GM18499 (cell line): Measurements from ENCODE around the gene MLLT11.

Experiments
- ATAC-seq: cut with Tn5 transposase; IDR thresholded peaks from one replicate; pipeline ENCODE4 v1.9.1; 2021; ENCODE audit warnings: moderate number of reproducible peaks; ENCODE audit not compliant: insufficient read depth, unreplicated experiment

MLLT11 gene, protein sequence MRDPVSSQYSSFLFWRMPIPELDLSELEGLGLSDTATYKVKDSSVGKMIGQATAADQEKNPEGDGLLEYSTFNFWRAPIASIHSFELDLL

DNA sequence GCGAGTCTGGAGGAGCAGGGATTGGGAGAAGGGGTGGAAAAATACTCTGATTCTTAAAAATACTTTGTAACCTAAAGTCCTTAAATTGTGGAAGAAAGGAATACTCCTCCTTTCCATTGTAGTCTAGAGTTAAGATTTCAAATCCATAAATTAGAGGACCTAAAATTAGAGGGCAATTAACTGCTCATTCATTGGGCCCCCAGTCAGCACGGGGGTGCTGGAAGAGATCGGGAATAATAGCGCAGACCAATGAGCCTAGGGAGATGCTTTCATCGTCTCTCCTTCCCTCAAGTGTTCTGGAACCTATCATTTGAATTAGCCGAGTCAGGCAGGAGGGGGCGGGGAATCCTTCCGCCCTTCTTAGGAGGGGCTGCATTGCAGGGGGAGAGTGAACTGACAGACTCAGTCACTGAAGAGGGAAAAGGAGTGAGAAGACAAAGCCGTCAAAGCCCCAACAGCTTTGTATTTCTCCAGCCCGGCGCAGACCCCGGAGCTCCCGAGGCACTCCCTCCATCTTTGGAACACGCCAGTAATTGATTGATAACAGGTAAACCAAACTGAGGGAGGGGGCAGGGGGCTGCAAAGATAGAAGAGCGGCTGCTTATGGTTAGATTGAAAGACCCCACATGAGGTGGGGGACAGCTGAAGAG lies at the start of gene MLLT11:
MLLT11 (plus strand) TSS at position 391 of the 650 bp plus-strand sequence. CDS start 6,828 bp downstream, outside the sequence.
- no peak for ATAC-seq

DNA sequence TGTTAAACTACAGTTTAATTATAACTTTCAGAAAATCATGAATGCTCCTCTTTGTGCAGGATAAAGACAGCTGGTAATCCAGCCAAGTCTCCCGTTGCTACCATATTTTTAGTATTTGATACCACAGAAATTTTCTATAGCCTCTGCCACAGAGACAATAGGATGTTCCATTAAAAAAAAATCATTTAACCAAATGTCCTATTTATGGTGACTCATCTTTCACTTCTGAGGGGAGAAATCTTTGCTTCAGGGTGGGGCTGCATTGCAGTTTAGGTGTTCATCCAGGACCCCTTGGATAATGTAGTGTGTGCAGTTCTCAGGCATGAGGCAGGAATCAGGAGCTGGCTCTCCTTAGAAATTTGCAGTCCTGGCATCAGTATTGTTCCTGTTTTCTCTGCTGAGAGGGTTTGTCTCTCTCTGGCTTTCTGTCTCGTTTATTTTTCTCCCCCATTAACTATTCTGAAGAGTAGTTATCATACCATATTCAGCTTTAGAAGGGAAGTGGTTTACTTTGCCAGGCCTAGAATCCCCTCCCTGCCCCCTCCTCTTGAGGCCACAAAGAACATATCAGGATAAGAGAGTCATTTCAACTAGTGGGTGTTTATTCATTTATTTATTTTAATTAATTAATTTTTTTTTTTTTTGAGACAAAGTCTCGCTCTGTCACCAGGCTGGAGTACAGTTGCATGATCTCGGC lies 48.9 kb upstream of the MLLT11 start:
- no peak for ATAC-seq

DNA sequence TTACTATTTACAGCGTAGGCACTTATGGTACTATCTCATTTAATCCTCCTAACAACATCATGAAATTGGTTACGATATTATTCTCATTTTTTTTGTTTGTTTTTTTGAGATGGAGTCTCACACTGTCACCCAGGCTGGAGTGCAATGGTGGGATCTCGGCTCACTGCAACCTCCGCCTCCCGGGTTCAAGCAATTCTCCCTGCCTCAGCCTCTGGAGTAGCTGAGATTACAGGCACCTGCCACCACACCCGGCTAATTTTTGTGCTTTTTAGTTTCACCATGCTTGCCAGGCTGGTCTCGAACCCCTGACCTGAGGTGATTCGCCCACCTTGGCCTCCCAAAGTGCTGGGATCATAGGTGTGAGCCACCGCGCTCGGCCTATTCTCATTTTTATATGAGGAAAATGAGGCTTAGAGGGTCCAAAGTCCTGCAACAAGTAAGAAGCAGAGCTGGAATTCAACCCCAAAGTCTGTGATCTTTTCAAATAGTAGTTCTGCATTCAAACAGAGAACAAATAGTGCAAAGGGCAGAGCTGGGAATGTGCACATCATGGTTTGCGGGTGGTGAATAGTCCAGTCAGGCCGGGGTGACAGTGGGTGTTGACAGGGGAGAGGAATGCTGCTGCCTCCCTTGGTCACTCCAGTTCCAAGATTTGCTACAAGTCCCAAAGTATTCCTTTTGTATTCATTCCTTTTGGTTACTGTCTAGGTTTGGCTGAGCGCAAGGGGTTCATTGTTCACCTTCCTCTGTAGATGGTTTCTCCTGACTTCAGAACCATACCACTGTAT lies 47.3 kb upstream of the MLLT11 start:
- ATAC-seq = no peak

DNA sequence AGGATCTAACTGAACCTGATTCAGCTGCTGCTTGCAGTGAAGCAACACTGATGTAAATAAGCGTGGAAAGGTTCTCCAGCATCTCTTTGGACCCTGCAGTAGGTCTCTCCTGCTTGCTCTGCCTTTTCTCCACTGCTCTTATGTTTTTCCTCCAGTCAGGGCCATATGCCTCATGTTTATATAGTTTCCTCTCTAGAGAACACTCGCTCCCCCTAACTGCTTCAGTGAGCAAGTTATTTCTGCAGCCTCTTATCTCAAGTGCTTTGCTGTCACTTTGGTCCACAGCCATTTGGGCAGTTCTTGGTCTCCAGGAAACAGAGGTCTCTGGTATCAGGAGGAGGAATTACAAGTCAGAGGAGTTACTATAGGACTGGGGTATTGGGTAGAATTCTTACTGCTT lies 46.7 kb upstream of the MLLT11 start:
- no peak for ATAC-seq

DNA sequence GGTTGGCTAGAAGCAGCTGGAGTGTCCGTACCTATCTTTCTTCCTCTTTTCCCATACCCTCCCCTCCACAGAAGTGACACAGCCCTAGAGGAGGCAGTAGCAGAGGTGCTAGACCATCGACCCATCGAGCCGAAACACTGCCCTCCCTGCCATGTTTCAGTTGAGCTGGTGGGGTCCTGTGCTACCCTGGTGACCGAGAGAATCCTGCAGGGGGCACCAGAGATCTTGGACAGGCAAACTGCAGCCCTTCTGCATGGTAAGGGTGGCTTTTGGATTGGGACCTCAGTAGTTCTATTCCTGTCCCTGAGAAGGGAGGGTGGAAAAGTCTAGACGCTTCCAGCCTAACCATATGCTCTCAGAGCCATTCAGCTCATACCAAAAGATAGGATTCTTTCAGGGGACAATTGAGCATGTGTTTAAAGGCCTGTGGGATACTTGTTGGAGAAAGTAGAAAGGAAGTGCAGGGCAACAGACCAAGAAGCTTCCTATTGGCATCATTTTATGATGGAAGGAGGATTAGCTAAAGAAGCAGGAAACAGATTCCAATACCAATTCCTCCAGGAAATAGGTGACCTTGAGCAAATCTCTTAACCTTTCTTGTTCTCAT lies 35.6 kb upstream of the MLLT11 start:
- no peak for ATAC-seq

DNA sequence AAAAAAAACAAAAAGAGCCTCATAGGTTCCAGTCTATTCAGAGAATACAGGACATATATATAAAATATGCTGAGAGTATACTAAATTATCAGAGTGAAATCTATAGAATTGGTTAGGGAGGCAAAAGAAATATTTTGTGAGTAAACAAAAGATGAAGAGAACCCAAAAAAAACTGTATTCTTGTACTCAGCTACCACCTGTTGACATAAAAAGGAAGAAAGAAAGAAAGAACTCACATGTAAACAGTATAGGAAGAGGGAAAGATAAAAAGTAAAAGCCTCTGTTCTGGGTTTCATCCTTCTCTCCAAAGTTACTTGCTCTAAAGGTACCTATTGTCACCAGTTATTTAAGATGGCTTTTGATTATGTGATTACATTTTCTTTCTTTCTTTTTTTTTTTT lies 33.7 kb upstream of the MLLT11 start:
- no peak for ATAC-seq

DNA sequence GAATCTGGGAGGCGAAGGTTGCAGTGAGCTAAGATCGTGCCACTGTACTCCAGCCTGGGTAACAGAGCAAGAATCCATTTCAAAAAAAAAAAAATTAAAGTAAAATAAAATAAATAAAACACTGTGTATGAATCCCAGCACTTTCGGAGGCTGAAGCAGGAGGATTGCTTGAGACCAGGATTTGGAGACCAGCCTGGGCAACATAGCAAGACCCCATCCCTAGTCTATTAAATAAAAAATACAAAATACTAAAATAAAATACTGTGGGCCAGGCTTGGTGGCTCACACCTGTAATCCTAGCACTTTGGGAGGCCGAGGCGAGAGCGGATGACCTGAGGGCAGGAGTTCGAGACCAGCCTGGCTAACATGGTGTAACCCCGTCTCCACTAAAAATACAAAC lies 28.0 kb upstream of the MLLT11 start:
- ATAC-seq = no peak

DNA sequence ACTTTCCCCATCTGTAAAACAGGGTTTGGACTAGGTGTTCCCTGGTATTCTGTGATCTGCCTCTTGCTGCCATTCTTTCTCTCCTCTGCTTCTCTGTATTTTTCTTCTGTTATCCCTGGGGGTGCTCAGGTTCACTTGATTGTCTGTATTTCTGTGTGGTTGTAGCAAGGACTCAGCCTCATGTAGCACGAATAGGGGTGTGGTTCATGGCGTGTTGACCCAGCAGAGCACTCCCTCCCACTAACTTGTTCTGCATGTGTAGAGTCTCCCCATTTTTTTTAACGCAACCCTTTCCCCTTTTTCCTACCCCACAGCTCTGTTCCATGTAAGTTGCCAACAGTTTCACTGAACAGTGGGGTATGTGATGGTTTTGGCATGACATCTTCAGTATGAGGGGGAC lies 25.0 kb upstream of the MLLT11 start:
- no peak for ATAC-seq

DNA sequence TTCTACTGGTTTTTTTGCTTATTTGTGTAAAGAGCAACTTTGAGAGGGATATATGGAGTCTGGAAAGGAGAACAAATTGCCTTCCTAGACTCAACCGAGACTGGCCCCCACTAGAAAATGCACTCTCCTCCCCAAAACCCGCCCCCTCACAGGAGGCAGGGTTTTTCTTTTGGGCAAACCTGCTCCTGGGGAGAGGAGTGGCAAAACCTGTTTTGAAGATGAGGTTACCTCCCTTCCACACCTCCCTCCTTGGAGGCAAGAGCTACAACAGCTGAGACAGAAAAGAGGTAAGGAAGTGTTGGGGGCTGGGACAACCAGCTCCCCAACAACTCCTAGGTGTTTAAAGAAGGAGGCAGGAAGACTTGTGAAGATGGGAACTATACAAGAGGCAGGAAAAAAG lies 23.8 kb upstream of the MLLT11 start, which contains the start of gene BNIPL:
BNIPL (plus strand) TSS at position 231 of the 400 bp plus-strand sequence; CDS start at position 371, 140 bp downstream.
- no peak for ATAC-seq

DNA sequence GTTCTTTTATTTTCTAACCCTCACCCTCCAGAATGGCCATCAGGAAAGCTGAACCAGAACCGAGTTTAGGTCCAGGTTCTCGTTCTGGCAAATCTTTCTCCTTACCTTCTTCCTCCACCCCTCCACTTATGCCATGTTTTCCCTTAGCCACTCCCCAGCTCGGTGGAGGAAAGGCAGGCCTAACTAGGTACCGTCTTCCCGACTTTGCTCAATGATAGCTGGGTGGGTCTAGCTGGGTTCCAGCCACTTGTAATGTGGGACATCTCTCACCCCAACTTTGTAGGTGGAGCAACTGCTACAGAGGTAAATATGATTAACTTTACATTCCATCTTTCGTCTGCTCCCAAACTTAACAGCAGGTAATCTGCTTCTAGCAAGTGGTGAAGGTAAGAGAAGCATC lies 23.2 kb upstream of the MLLT11 start:
- no peak for ATAC-seq

DNA sequence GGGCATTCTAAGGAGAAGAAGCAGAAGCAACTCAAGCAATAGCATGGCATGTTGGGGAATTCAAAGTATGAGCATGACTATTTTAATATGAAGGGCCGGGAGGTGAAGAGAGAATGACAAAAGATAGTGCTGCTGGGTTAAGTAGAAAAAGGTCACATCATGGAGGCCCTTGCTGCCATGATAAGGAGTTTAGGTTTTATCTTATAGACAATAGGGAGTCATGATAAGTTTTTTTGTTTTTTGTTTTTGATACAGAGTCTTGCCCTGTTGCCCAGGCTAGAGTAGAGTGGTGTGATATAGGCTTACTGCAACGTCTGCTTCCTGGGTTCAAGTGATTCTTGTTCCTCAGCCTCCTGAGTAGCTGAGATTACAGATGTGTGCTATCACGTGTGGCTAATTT lies 20.7 kb upstream of the MLLT11 start:
- ATAC-seq = no peak

DNA sequence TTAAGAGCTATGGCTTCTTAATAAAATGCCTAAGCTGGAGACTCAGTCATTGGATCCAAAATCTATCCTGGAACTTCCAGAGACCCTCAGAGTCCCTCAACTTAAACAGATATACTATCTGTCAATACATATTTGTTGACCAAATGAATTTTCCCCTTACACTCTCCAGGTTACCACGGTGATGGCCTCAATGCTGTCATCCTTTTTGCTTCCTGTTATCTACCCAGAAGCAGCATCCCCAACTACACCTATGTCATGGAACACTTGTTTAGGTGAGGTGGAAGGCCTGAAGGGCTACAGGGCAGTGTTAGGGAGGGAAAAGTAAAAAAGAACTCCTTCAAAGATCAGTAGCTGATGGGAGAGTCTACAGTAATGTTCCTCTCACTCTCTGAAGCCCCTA lies 17.0 kb upstream of the MLLT11 start:
- no peak for ATAC-seq

DNA sequence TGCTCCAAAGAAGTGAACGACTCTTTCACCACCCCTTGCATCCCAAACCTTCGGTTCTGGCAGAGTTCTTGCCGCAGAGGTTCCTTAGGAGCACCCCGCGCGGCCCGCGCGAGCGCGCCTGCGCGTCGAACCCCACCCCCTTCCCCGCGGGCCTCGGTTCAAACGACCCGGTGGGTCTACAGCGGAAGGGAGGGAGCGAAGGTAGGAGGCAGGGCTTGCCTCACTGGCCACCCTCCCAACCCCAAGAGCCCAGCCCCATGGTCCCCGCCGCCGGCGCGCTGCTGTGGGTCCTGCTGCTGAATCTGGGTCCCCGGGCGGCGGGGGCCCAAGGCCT lies 12.6 kb upstream of the MLLT11 start, which contains the start of gene C1orf56:
C1orf56 (plus strand) TSS at position 161 of the 334 bp plus-strand sequence; CDS start at position 258, 97 bp downstream.
- ATAC-seq = no peak

DNA sequence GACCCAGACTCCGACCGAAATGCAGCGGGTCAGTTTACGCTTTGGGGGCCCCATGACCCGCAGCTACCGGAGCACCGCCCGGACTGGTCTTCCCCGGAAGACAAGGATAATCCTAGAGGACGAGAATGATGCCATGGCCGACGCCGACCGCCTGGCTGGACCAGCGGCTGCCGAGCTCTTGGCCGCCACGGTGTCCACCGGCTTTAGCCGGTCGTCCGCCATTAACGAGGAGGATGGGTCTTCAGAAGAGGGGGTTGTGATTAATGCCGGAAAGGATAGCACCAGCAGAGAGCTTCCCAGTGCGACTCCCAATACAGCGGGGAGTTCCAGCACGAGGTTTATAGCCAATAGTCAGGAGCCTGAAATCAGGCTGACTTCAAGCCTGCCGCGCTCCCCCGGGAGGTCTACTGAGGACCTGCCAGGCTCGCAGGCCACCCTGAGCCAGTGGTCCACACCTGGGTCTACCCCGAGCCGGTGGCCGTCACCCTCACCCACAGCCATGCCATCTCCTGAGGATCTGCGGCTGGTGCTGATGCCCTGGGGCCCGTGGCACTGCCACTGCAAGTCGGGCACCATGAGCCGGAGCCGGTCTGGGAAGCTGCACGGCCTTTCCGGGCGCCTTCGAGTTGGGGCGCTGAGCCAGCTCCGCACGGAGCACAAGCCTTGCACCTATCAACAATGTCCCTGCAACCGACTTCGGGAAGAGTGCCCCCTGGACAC lies 12.1 kb upstream of the MLLT11 start:
- no peak for ATAC-seq

DNA sequence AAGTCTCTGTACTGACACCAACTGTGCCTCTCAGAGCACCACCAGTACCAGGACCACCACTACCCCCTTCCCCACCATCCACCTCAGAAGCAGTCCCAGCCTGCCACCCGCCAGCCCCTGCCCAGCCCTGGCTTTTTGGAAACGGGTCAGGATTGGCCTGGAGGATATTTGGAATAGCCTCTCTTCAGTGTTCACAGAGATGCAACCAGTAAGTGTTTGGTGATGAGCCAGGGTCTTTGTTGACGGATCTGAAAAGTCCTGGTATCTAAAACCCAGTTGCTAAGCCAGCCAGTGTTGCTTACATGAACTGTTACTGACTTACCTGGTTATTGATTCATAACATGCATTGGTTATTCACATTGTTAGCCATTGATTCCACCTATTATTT lies 11.6 kb upstream of the MLLT11 start:
- no peak for ATAC-seq

DNA sequence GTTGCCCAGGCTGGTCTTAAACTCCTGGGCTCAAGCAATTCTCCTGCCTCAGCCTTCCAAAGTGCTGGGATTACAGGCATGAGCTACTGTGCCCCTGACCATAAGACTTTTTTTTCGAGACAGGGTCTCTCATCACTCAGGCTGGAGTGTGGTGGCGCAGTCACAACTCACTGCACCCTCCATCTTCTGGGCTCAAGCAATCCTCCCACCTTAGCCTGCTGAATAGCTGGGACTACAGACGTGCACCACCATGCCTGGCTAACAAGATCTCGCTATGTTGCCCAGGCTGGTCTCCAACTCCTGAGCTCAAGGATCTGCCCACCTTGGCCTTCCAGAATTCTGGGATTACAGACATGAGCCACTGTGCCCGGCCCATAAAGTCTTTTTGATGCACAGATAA lies 10.7 kb upstream of the MLLT11 start:
- no peak for ATAC-seq

DNA sequence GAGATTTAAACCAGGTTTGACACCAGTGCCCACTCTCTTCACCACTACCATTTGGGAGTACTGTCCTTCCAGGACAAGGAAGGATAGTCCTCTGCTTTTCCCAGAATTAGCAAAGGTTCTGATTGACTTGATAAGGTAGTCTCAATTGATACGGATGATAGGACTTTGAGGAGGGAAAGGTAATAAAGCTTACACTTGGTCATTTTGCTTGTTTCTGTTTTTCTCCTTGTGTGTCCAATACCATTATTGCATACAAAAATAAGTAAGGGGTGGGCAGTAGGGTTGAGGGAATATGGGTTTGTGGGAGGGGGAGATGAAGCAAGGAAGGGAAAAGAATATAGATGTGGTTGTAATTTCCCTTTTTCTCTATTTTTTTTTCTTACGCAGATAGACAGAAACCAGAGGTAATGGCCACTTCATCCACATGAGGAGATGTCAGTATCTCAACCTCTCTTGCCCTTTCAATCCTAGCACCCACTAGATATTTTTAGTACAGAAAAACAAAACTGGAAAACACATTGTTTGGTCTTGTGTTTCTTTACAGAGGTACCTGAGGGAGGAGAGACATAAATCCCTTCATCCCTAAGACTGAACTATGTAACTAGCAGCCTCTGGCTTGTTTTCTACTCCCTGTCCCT lies 10.0 kb upstream of the MLLT11 start:
- no peak for ATAC-seq

DNA sequence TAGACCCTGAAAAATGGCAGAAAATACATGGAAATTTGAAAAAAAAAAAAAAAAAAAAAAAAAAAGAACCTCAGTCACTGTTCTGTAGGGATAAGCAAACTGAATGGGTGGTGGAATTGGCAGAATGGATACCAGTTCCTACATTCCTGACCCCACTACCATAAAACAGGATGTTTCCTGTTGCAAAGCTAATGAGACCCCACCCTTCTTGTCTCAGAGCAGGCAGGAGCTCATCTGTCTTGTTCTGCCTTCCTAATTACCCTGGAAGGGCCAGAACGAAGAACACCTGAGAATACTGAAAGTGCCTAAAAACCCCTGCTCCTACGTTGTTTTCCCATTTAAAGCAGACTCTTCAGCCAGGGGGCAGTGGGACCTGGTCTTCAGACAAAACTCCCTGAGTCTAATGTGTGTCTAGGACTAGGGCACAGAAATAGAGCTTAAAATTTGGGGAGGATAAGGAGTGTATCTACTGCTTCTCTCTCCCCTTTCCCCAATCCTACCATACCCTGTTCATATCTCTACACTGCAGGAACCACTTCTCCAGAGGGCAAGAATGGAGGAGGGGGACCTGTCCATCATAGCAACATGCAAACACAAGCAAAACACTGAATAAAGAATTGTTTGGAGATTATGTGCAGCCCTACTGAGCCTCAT lies 8.7 kb upstream of the MLLT11 start:
- no peak for ATAC-seq

DNA sequence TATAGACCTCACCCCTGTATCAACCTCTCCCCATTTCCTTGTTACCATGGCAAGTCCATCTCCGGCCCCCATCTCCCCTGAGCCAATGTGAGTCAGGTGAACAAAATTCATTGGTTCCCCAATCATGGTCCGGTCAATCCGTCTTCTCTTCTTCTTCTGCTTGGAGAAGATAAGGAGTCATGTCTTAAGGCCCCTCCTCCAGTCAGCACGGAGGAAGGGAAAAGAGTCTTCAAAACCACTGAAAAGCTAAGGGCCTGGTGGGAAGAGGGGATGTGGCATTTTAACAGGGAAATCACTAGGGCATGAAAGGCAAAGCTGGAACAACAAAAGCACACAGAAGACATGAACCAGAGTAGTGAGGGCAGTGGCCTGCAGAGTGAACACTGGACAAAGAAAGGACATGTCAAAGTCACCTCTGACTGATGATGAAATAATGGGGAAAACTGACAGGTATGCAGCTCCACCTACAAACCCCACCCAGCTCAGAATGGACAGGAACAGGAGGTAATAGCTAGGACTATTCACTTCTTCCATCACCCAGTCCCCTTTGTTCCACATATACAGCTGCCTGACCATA lies 5.1 kb upstream of the MLLT11 start:
- no peak for ATAC-seq
